Left hindlimb (tissue), 1 donor: Measurements from ENCODE around the gene NIPSNAP3A.

Experiments used
- DNase-seq: peaks from one replicate; pipeline ENCODE4 v3.0.0-alpha.2; 2018

NIPSNAP3A gene

DNA sequence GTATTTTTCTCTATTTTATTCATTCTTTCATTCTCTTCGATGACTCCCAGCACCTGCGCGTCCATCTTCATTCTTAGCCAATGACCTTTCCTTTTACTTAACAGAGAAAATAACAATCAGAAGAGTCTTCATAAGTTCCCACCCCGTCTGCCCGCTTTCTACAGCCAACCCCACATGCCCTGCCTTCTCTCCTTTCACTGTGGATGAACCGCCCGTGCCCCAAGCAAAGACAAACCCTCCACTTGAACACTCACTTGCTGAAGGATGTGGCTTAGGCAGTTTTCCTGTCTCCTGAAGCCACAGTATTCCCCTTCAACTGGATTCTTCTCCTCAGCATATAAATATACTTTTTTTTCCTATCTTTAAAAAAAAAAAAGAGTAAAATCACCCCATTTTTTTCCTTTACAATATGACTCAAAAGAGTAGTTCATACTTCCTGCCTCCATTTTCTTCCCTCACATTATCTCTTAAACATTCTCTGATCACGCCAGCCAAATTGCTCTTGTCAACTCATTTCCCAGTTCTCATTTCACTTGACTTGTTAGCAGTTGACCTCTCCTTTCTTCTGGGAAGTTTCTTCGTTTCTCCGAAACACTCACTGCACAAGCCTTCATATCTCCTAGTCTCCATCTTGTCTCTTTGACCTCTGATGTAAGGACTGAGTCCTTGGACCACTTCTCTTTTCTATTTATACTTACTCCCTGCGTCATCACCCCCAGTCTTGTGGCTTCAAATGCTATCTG is 27.5 kb downstream of the NIPSNAP3A start:
- no peak for DNase-seq

DNA sequence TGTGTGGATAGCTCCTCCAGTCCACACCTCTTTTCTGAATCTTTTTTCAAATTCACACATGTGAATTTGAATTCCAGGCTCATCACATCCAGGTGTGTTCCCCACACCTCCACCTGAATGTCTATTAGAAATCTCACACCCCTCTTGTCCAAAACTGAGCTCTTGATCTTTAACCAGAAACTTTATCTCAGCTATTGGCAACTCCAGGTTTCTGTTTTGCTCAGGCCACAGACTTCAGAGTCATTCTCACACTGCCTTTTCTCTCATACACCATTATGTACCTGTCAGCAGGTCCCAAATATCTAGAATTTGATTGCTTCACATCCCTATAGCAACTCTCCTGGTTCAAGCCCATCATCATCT is 28.1 kb downstream of the NIPSNAP3A start:
- DNase-seq, result no peak

DNA sequence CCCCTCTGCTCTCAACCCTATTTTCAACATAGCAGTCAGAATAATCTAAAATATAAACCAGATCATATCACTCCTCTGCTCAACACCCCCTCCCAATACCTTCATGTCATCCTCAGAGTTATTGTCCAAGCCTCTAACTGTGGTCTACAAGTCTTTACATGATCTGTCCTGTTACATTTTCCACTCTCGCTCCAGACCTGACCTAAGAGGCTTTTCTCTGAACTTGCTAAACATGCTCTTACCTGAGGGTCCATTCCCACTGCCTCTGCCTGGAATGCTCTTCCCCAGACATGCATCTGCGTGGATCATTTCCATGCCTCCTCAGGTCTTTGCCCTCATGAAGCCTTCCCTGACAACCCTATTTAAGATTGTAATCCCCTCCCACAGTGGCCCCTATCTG is 28.5 kb downstream of the NIPSNAP3A start:
- DNase-seq, result no peak

GRCh38 chr9:104776797-104777196 is 29.3 kb downstream of the NIPSNAP3A start:
- DNase-seq, result no peak

- DNase-seq, result no peak
Observed at GRCh38 chr9:104778802-104779201, 31.3 kb downstream of the NIPSNAP3A start.

DNA sequence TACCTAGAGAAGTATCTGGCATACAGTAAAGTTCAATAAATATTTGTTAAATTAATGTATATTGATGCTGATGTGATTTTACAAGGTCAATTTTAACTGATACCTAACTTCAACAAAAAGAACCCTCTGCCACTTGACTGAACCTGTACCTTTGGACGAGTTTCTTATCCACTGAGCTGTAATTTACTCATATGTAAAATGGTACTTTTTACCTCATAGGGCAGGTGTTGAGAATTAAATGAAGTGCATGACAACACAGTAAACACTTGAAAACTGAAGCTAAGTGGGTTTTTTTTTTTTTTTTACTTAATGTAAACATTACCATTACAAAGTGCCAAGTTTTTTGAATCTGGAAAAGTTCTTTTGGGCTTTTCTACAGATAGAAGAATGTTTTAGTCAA is 31.9 kb downstream of the NIPSNAP3A start:
- no peak for DNase-seq

DNA sequence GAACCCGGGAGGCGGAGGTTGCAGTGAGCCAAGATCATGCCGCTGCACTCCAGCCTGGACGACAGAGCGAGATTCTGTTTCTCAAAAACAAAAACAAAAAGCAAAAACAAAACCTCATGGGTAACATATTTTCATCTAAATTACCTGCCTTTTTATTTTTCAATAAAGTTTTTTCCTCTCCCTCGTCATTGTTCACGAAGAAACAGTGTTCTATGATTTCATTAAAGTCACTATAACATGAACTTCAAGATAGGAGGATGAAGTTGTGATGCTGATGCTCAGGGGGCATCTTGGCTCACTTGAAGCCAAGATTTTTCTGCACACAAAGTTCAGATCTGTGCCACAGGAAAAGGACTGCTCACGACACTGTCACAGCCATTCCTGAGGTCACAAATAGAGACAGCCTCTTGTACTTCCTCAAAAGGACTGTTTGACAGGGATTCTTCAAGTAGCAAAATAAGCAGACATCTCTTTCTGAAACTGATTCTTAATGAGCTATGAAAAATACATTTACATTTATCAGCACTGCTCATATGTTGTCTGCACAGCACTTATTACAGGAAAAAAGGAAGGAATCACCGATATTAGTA is 32.6 kb downstream of the NIPSNAP3A start:
- no peak for DNase-seq

GRCh38 chr9:104780796-104781395 is 33.4 kb downstream of the NIPSNAP3A start:
- no peak for DNase-seq

DNA sequence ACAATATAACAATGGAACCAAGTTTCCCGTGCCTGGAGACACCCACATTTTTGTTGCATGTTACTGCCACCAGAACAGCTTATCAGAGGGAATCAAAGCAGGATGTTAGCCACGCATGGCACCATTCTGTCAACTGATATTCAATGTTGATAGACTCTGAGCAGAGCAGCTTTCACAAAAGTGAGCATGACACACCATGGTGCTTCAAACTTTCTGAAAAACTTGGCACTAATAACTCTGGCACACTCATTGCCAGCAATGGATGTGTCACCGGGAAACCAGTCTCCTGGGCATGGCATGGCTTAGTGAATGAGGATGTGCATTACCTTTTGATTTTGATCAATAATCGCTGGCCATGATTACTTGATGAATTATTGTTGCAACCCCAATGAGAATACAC is 36.1 kb downstream of the NIPSNAP3A start:
- DNase-seq, result no peak

- DNase-seq, result no peak
Observed at GRCh38 chr9:104784098-104784497, 36.6 kb downstream of the NIPSNAP3A start.

DNA sequence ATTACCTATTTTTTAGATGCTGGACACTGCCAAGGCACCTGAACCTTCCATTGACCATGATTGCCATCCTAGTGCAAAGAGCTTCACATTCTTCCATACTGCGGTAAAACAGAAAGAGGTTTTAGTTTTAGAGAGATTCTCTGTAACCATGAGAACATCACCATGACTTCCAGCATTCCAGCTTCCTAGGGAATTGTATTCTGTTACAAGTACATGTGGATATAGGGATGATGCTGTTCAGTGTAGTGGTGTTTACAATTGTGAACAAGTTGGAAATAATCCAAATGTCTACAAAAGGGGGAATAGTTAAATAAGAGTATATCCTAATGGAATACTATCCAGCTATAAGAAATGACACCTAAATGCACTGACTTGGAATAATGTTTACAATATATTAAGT is 38.8 kb downstream of the NIPSNAP3A start:
- no peak for DNase-seq

DNA sequence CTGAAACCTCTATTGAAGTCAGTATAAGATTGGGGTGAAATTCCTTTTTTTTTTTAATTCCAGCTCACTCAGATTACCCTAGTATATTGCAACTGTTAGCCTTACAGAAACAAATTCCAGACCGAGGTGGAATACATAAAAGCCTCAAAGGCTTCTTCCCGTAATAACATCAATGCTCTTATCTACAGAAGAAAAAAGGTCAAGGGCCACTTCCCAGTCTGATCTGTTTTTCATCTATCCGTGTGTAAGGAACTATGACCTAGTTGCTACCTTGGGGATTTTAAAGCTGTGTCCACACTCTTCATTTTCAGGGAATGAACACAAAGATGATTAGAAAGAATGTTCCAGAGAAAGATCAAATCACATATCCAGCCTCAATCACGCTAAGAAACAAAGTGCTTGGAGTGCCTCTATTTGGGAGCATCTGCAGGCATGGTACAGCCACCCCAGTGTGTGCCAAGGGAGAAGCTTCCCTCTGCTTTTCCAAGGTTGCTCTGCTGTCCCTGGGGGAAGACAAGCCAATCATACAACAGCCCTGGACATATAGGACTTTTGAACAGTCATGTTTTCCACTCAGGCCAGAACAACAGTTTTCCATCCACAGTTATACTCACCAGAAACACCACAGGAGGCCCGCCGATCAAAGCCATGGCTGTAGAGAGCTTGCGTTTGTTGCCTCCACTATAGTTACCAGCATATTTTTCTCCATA is 40.0 kb downstream of the NIPSNAP3A start:
- no peak for DNase-seq

DNA sequence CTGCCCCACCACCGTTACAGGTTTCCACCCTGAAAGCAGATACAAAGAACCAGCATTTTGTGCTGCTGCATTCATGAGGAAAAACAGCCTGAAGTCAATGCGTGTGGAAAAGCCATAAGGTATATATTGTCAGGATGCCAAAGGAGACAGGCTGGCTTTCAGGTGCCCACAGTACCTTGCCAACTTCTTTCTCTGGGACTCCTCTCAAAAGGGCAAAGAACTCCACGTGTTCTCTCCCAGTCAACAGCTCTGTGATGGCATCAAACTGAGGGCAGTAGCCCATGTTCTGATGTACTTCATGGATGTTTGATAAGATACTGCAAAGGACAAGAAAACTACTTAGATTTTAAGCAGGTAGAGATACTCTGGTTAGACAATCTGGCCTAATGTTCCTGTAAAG is 40.8 kb downstream of the NIPSNAP3A start:
- DNase-seq, result no peak

GRCh38 chr9:104794070-104794469 is 46.6 kb downstream of the NIPSNAP3A start:
- no peak for DNase-seq

DNA sequence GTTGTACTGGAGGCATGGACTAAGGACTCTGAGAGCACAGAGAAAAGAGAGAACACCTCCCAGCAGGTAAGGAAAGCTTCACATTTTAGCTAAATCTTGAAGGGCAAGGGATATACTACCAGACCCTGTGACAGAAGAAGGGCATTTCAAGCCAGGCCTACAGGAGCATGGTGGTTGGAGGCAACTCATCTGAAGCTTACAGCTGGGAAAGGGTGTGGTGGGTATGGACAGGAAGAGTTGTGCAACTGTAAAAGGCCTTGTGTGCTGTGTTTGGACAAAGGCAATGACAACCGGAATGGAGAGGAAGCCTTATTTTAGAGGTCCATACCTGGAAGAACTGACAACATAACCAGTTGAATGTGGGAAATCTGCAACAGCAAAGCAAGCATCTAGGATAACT is 47.6 kb downstream of the NIPSNAP3A start:
- DNase-seq, result no peak

GRCh38 chr9:104795857-104796256 is 48.4 kb downstream of the NIPSNAP3A start:
- no peak for DNase-seq

- DNase-seq, result no peak
Observed at GRCh38 chr9:104798209-104798995, 50.9 kb downstream of the NIPSNAP3A start.

DNA sequence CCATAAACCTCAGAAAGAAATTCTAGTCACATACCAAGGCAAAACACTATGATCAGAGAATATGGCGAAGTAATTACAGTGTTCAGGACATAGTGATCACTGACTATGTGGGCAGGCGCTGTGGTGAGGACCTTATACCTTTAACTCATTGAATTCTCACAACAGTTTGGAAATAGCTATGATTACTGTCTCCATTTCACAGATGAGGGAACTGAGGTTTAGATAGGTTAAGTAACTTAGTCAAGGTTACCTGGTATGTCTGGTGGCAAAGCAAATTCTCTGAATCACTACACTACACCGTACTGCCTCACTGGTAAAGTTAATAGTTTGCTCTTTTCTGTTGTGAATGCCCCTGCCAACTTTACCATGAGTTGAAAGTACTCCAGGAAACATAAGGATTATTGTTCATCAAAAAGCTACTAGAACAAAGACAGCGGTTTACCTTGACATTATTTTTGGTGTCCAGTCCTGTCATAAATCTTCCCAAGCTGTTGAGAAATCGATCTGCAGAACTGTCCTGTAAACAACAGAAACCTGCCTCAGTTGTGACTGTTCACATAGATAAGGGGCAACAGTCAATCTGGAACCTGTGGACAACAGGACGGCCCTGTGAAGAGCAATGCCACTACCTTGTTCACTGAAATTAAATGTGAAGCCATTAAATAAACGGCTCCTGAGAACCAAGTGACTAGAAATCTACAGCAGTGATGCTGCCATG is 52.7 kb downstream of the NIPSNAP3A start:
- DNase-seq, result no peak

DNA sequence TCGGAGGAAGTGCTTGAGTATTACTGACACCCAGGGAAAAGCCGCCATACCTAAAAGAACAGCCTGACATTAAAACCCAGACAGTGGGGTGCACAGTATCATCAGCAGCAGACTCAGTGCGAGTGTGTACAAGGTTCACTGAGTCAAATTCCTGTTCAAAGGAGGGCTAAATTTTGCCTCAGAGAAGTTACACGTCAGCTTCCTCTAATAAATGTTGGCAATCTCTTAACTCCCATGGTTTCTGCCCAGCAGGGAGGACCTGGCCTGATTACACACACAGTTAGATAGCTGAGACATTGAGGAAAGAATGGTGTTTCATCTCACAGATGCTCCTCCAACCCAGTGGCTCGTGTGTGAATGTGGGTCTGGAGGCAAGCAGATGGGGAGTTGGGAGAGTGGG is 54.6 kb downstream of the NIPSNAP3A start:
- no peak for DNase-seq

DNA sequence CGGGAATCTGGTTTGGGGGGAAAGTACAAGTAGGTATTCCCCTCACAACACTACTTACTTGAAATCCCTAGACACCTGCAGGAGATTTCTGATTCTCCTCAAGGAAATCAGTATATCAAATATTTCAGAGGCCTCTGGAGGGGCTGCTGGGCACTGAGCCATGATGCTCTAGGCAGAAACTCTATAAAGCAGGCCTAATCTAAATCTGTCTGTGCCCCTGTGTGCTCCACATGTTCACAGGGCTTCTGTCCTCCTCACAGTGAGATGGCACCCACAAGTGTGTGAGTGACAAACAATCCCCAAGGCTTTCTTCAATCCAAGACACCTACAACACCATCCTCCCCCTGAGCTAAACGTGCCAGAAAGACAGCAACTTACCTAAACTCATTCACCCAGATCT is 55.4 kb downstream of the NIPSNAP3A start:
- DNase-seq, result no peak

DNA sequence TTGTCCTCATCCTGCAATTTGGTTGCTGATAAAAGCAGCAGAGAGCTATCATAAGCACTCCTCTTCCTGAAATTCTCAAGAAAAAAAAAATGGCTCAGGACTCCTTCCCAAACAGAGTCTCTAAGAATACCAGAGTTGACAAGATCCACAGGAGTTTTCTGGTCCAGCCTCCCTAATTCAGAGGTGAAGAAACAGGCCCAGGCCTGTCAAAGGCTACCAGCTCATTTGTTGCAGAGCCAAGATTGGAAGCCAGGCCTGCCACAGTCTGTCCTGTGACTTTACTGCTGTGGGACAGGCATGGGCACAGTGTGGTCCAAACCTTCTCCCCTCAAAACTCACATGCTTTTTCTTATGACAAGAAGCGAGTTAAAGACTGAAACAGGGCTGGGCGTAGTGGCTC is 58.0 kb downstream of the NIPSNAP3A start:
- DNase-seq, result no peak

DNA sequence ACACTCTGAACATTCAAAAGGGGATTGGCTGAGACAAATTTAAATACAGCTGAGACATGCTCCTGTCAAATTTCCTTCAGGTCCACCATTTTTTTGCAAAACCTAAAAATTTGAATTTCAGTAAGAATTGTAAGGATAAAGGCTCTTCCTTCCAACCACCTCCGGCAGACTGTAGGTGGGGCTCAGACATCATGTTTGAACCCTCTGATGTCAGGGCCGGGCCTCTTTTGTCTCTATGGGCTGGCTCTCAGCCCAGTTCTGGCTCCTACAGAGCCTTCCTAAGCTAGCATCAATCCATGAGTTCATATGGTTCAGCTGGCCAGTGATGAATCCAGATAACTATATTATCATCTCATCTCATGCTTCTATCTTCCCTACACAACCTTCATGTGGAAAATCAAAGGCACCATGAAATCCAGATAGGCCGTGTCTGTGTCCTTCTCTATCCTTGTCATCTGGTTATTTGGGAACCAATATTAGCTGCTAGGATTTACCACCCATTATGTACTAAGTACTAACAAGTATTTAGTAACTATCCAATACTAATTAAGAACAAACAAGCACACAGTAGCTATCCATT is 60.6 kb downstream of the NIPSNAP3A start:
- DNase-seq, result peak; percentile 39
